ENCODE results near the gene WDR1. TPM values are rescaled to one million over a fixed set of nuclear protein-coding genes. Genes with fewer than 3 reads are reported as not detected.
A peak's percentile ranks its signal among the peaks of the same experiment; 100 is the strongest.

WDR1 gene
- polyA plus RNA-seq, 1 of the 3 experiments (the other 2 are of a cell fraction): 310 TPM

- WGBS (ENCODE audit: low lambda C conversion rate): 98% methylated on average over 4 of the region's 6 CpGs
- peaks cover 22 to 31% of the 10 kb centered on the region in 2 experiments; a peak in 3 of 4 replicates for H3K4me1 ChIP-seq (ENCODE audit: control insufficient read depth in 1 of 2, insufficient read depth in 2 of 2, low read depth in 1 of 2, low read length in 1 of 2)
- no peaks in the 10 kb centered on the region for H3K27me3 ChIP-seq (ENCODE audit: insufficient read depth)
- H3F3A ChIP-seq (replicated peaks; ENCODE audit: insufficient read depth): peaks cover 38% of the 10 kb centered on the region
- DNase-seq: no peak
- no peak overlapping the region for H3K9ac ChIP-seq
- POLR2A ChIA-PET: no interaction called here
- no peak overlapping the region for H2AFZ ChIP-seq (ENCODE audit: low read depth)
- CTCF ChIA-PET: no interaction called here
- peaks cover 99% of the 10 kb centered on the region for H4K20me1 ChIP-seq (ENCODE audit: insufficient read depth)
- peaks cover 97% of the 10 kb centered on the region for H3K79me2 ChIP-seq (ENCODE audit: insufficient read depth)
- no peaks in the 10 kb centered on the region for H3K9me3 ChIP-seq
- H3K4me3 ChIP-seq (ENCODE audit: low read depth in 2 of 2, low read length in 1 of 2): no peak overlapping the region
- TF ChIP-seq TCF12 (IDR thresholded peaks at IDR 0.05) (no peak), TEAD4 (IDR thresholded peaks at IDR 0.05; ENCODE audit: borderline replicate concordance, insufficient read depth) (no peak), EP300 (IDR thresholded peaks at IDR 0.05; ENCODE audit: borderline replicate concordance in 1 of 2, low read depth in 1 of 2, low read length in 1 of 2) (no peak), RXRA (IDR thresholded peaks at IDR 0.05; ENCODE audit: borderline replicate concordance, low read depth) (no peak), PBX3 (IDR thresholded peaks at IDR 0.05) (no peak), MXI1 (IDR thresholded peaks at IDR 0.05; ENCODE audit: low read depth, low read length) (no peak), POLR2AphosphoS5 (IDR thresholded peaks at IDR 0.05; ENCODE audit: low read depth, low read length) (no peak), FOXM1 (IDR thresholded peaks at IDR 0.05; ENCODE audit: low read depth) (no peak), YY1 (IDR thresholded peaks at IDR 0.05; ENCODE audit: low read depth) (no peak), IRF3 (IDR thresholded peaks at IDR 0.05; ENCODE audit: low read depth, low read length) (no peak), NRF1 (IDR thresholded peaks at IDR 0.05; ENCODE audit: low read depth, low read length) (no peak), RAD21 (IDR thresholded peaks at IDR 0.05; ENCODE audit: low read length) (no peak), RFX5 (IDR thresholded peaks at IDR 0.05; ENCODE audit: low read length) (no peak)
- TF ChIP-seq, protein P1, sequence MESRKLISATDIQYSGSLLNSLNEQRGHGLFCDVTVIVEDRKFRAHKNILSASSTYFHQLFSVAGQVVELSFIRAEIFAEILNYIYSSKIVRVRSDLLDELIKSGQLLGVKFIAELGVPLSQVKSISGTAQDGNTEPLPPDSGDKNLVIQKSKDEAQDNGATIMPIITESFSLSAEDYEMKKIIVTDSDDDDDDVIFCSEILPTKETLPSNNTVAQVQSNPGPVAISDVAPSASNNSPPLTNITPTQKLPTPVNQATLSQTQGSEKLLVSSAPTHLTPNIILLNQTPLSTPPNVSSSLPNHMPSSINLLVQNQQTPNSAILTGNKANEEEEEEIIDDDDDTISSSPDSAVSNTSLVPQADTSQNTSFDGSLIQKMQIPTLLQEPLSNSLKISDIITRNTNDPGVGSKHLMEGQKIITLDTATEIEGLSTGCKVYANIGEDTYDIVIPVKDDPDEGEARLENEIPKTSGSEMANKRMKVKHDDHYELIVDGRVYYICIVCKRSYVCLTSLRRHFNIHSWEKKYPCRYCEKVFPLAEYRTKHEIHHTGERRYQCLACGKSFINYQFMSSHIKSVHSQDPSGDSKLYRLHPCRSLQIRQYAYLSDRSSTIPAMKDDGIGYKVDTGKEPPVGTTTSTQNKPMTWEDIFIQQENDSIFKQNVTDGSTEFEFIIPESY (IDR thresholded peaks at IDR 0.05; ENCODE audit: borderline replicate concordance, low read depth): no peak
- TF ChIP-seq, protein P2, sequence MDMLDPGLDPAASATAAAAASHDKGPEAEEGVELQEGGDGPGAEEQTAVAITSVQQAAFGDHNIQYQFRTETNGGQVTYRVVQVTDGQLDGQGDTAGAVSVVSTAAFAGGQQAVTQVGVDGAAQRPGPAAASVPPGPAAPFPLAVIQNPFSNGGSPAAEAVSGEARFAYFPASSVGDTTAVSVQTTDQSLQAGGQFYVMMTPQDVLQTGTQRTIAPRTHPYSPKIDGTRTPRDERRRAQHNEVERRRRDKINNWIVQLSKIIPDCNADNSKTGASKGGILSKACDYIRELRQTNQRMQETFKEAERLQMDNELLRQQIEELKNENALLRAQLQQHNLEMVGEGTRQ (IDR thresholded peaks at IDR 0.05; ENCODE audit: borderline replicate concordance, low read depth, low read length): no peak
- H3K4me2 ChIP-seq: no peak overlapping the region
- peaks cover 32 to 54% of the 10 kb centered on the region in 2 experiments for H3K36me3 ChIP-seq (replicated peaks in 1 of 2; ENCODE audit: control insufficient read depth in 1 of 2, insufficient read depth in 2 of 2, low read length in 1 of 2)
- H3K9me2 ChIP-seq: no peaks in the 10 kb centered on the region
- H3K27ac ChIP-seq (ENCODE audit: low read depth in 2 of 2, low read length in 1 of 2): peak overlapping the region in 1 of 2 experiments; percentile 83; a peak in 2 of 4 replicates
Measured at GRCh38 chr4:10108391-10108790, 8.2 kb downstream of the WDR1 start.

All from SK-N-SH (cell line).